MCF 10A (cell line): ENCODE results near the gene P4HA2. TPM values are rescaled to one million over a fixed set of nuclear protein-coding genes. Genes with fewer than 3 reads are reported as not detected.

Experiments used
- BruUV-seq: library from RNA; stranded (reverse); fragments of 400-500 nt; replicated peaks from 2 replicates; lab custom pipeline; 2021; lab: Mats Ljungman, UMichigan
- CTCF ChIA-PET: fragments of 300-600 bp; sonication (Branson Sonifier 250); formaldehyde crosslinking; extraction: SDS; loops from one replicate; lab custom pipeline; 2021; ENCODE audit warnings: antibody characterized with exemption, inconsistent platforms; lab: Yijun Ruan, JAX
- POLR2A ChIA-PET: fragments of 300-600, 350-650 bp; sonication (Branson Sonifier 250); formaldehyde crosslinking; extraction: SDS; loops from one replicate; lab custom pipeline; 2020; ENCODE audit warnings: antibody characterized with exemption, inconsistent platforms; lab: Yijun Ruan, JAX
- DNase-seq: peaks from one replicate; pipeline ENCODE4 v3.0.0-alpha.2; 2018; ENCODE audit not compliant: unreplicated experiment
- H3K27ac Mint-ChIP-seq: one replicate; pipeline ENCODE4 v1.8.0; 2022; ENCODE audit warnings: mild to moderate bottlenecking, low read depth, mixed read lengths; ENCODE audit not compliant: unreplicated experiment
- H3K27me3 Mint-ChIP-seq: one replicate; pipeline ENCODE4 v1.8.0; 2022; ENCODE audit warnings: mixed read lengths; ENCODE audit not compliant: insufficient read depth, unreplicated experiment
- H3K36me3 Mint-ChIP-seq: one replicate; pipeline ENCODE4 v1.8.0; 2022; ENCODE audit warnings: mild to moderate bottlenecking, moderate library complexity, mixed read lengths; ENCODE audit not compliant: insufficient read depth, unreplicated experiment
- H3K4me1 Mint-ChIP-seq: one replicate; pipeline ENCODE4 v1.8.0; 2022; ENCODE audit warnings: mixed read lengths; ENCODE audit not compliant: insufficient read depth, unreplicated experiment
- H3K4me3 Mint-ChIP-seq: one replicate; pipeline ENCODE4 v1.8.0; 2022; ENCODE audit warnings: mild to moderate bottlenecking, moderate library complexity, mixed read lengths; ENCODE audit not compliant: unreplicated experiment
- H3K9me3 Mint-ChIP-seq: one replicate; pipeline ENCODE4 v1.8.0; 2022; ENCODE audit warnings: mixed read lengths; ENCODE audit not compliant: unreplicated experiment
- CTCF ChIP-seq: fragments of 200-600 bp; IDR thresholded peaks from one replicate; pipeline ENCODE4 v1.8.0; 2022; ENCODE audit warnings: antibody characterized with exemption, mild to moderate bottlenecking; ENCODE audit not compliant: unreplicated experiment
- intact Hi-C: fragments of 100-400 bp; cut with micrococcal nuclease; formaldehyde crosslinking; loops from 2 replicates; pipeline ENCODE4 v1.14.1; 2022
- total RNA-seq: library from RNA; stranded (reverse); gene quantifications from 2 replicates; pipeline ENCODE4 v1.2.3, GENCODE V29; 2022

The P4HA2 gene
- total RNA-seq, 1 experiment from 2014 or later = 53.1 TPM

DNA sequence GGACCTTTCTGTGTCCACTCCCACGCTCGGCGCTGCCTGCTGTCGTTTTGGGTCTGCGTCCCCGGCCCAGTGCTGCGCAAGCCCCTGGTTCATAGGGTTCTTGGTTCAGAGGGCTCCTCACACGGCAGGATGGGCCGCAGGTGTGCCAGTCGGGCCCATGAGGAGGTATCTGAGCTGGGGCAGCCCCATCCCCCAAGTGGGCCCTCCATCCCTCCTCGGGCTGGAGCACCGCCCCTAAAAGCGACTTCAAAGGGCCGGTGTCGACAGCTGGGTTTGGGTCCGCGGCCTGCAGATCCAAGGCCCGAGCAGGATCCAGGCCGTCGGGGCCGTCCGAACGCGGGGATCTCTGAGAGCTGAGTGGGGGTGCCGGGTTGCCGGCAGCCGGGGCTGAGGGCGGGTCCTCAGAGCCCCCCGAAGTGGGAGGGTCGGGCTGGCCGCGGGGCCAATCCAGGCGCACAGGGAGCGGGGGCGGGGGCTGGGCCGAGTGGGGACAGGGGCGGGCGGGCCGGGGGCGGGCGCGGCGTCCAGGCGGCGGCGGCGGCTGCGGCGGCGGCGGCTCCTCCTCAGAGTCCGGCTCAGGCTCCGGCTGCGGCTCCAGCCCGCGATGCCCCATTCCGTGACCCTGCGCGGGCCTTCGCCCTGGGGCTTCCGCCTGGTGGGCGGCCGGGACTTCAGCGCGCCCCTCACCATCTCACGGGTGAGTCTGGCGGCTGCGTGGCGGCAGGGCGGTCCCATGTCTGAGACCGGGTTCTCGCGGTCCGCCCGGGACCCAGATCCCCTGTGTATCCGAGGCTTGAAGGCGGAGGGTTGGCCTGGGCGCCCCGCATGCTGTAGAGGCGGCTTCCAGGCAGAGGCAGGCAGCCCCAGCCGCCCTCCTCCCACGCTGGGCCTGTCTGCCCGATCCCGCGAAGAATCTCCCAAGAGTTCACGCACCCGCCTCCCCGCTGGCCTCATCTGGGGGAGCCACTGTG, 29.8 kb upstream of the P4HA2 start, which contains the start of gene PDLIM4:
TSS of gene PDLIM4 (plus strand) at position 566 of the 971 bp plus-strand sequence. CDS start at position 605, 39 bp downstream.
- ChIA-PET POLR2A (interaction anchor here (5.2 kb wide), 1 partner anchor 37 kb away, joined by 56 read pairs; the partner anchor contains the start of gene SLC22A4), CTCF (interaction anchor here (0.6 to 1.9 kb wide), 4 partner anchors 15 to 37 kb away, joined by 3 to 14 read pairs (median 8); partner anchors contain the start of gene SLC22A4)
- peaks cover 67% of the 10 kb centered on the region for H3K4me1 Mint-ChIP-seq
- no TSS peak for BruUV-seq
- H3K36me3 Mint-ChIP-seq = peaks cover 10% of the 10 kb centered on the region
- no peaks in the 10 kb centered on the region for H3K9me3 Mint-ChIP-seq
- intact Hi-C loops = loop anchor here (2.0 kb wide), 1 partner anchor 19 kb away; no protein-coding TSS in a partner anchor
- no peaks in the 10 kb centered on the region for H3K27me3 Mint-ChIP-seq
- peak within 1 kb of the TSS; percentile 74 for H3K27ac Mint-ChIP-seq
- peak; percentile 44 for DNase-seq
- no peak for TF ChIP-seq CTCF
- peak within 1 kb of the TSS; percentile 83 for H3K4me3 Mint-ChIP-seq

- H3K27ac Mint-ChIP-seq = peak overlapping the region; percentile 47
- DNase-seq = no peak
- H3K4me1 Mint-ChIP-seq = peaks cover 61% of the 10 kb centered on the region
- H3K4me3 Mint-ChIP-seq = peak overlapping the region; percentile 83
- CTCF ChIA-PET = interaction anchor here (0.6 to 1.9 kb wide), 6 partner anchors 10 to 37 kb away, joined by 3 to 14 read pairs (median 4); partner anchors contain the start of gene SLC22A4
- peaks cover 4% of the 10 kb centered on the region for H3K36me3 Mint-ChIP-seq
- no TSS peak for BruUV-seq
- H3K9me3 Mint-ChIP-seq = no peaks in the 10 kb centered on the region
- no peaks in the 10 kb centered on the region for H3K27me3 Mint-ChIP-seq
- intact Hi-C loops = no loop called here
- no peak for TF ChIP-seq CTCF
- POLR2A ChIA-PET = interaction anchor here (2.0 to 5.2 kb wide), 3 partner anchors 37 to 109 kb away, joined by 5 to 56 read pairs (median 21); partner anchors contain the start of gene SLC22A4
Measured at GRCh38 chr5:132256783-132257130, 29.1 kb upstream of the P4HA2 start.

DNA sequence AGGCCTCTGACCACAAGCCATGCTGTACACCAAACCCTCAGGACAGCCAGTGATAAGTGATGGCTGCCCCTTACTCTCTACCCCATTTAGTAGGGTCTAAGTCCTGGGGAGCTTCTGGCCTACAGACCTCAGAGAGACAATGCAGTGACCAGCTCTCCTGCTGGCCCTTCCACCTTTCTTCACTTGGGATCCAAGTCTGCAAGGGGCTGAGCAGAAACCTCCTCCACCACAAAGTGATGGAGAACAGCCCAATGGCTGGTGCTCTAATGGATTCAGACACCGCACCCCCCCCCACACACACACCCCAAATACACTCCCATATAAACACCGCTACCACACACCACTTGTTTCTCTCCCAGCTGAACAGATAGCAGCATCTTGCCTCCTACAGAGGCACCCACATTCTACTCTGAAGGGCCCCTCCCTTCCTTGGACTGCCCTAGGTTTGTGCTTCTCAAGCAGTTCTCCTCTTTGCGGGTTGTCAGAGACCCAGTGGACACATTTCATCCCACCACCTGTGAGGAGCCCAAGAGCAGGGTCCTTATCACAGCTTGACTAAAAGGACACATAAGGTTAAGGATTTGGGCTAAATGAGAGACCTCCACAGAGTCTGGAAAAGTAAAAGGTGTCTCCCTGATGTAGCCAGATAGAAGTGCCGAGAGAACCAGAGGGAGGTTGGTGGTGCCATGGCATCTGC, 28.6 kb upstream of the P4HA2 start:
- H3K36me3 Mint-ChIP-seq = peaks cover 4% of the 10 kb centered on the region
- H3K27ac Mint-ChIP-seq = peak overlapping the region; percentile 47
- POLR2A ChIA-PET = interaction anchor here (1.4 to 2.9 kb wide), 3 partner anchors 33 to 110 kb away, joined by 3 to 21 read pairs (median 5); partner anchors contain the start of gene SLC22A4
- no peak for TF ChIP-seq CTCF
- DNase-seq = no peak
- no peaks in the 10 kb centered on the region for H3K27me3 Mint-ChIP-seq
- intact Hi-C loops = no loop called here
- peak overlapping the region; percentile 83 for H3K4me3 Mint-ChIP-seq
- no peaks in the 10 kb centered on the region for H3K9me3 Mint-ChIP-seq
- peaks cover 58% of the 10 kb centered on the region for H3K4me1 Mint-ChIP-seq
- CTCF ChIA-PET = interaction anchor here (0.6 to 10.9 kb wide), 8 partner anchors 10 to 191 kb away, joined by 3 to 181 read pairs (median 3); partner anchors contain the start of gene SLC22A4
- no TSS peak for BruUV-seq
